K562 (cell line): ENCODE measurements around the gene HPN. TPM values are rescaled to one million over a fixed set of nuclear protein-coding genes. Genes with fewer than 3 reads are reported as not detected.
A peak's percentile ranks its signal among the peaks of the same experiment; 100 is the strongest.

Experiments
- PHF21A ChIP-seq: fragments of 450-650 bp; IDR thresholded peaks from 2 replicates; pipeline ENCODE4 v1.6.1; 2017; ENCODE audit warnings: low read depth, borderline replicate concordance
- RBBP5 ChIP-seq: fragments of 200-600 bp; sonication (generic); IDR thresholded peaks from 2 replicates; pipeline ENCODE4 v1.6.1; 2012; ENCODE audit warnings: borderline replicate concordance, mild to moderate bottlenecking, low read length, control low read depth, inconsistent platforms; ENCODE audit not compliant: insufficient read depth, poor library complexity, severe bottlenecking
- SMARCE1 ChIP-seq: fragments of 450-650 bp; IDR thresholded peaks from 2 replicates; pipeline ENCODE4 v1.7.1; 2016; ENCODE audit warnings: mild to moderate bottlenecking
- ZBTB40 ChIP-seq, 2 experiments: fragments of 450-650 bp in 1 of 2; sonication (generic) in 1 of 2; formaldehyde crosslinking in 1 of 2; IDR thresholded peaks; 2 replicates each; pipeline versions ENCODE4 v1.7.1 to v1.9.0; 2016 to 2022; ENCODE audit warnings: inconsistent platforms in 1 of 2, mild to moderate bottlenecking in 1 of 2, missing genetic modification reagents in 1 of 2
- ZNF212 ChIP-seq: fragments of 450-650 bp; formaldehyde crosslinking; IDR thresholded peaks from 2 replicates; pipeline ENCODE4 v1.4.0; 2020; ENCODE audit warnings: mild to moderate bottlenecking
- ZNF512 ChIP-seq: IDR thresholded peaks from 2 replicates; pipeline ENCODE4 v1.6.1; 2016; ENCODE audit warnings: missing genetic modification characterization, missing compliant biosample characterization
- ZNF586 ChIP-seq: fragments of 450-650 bp; formaldehyde crosslinking; conservative IDR thresholded peaks from 2 replicates; pipeline ENCODE4 v1.4.0; 2020; ENCODE audit warnings: mild to moderate bottlenecking, moderate library complexity
- polyA plus RNA-seq, 8 experiments: library from polyadenylated mRNA; depleted of rRNA in 4 of 8; stranded (reverse) in 5 of 8; unstranded in 3 of 8; fragments of >200 nt; fragmentation: Nextera tagmentation in 2 of 8; fragmentation: Illumina TruSeq in 1 of 8; extraction: Ambion mirVana in 2 of 8; extraction: Trizol in 1 of 8; gene quantifications; 2 replicates each; pipeline versions ENCODE4 v1.2.1 to v1.2.3, GENCODE V29; 2011 to 2014; ENCODE audit warnings: inconsistent platforms in 1 of 8, missing spikeins in 1 of 8
- total RNA-seq, 7 experiments: library from RNA; depleted of rRNA in 6 of 7; stranded (reverse); fragments of >200 nt in 6 of 7; fragmentation: Illumina TruSeq in 2 of 7; extraction: Trizol in 2 of 7; gene quantifications; 2 replicates each; pipeline versions ENCODE4 v1.2.1 to v1.2.3, GENCODE V29; 2011 to 2021; ENCODE audit warnings: low replicate concordance in 1 of 7

HPN gene
- total and polyA plus RNA-seq, 9 of the 15 experiments (the other 6 are each of a cell fraction or from before 2014, with no cell fraction given): 0.10 to 0.20 TPM; not detected in 7

GRCh38 chr19:35031072-35031881 is 10.2 kb upstream of the HPN start (continued):
- peak; percentile 18; the same call in 1 of the 2 replicates for TF ChIP-seq ZBTB40 (IDR thresholded peaks at IDR 0.05)
- no peak for TF ChIP-seq ZBTB40 (CRISPR knock-in tag; IDR thresholded peaks at IDR 0.05)
- peak; percentile 7 for TF ChIP-seq RBBP5
- TF ChIP-seq PHF21A: 0 out of 2 replicates have a peak, but pooled peaks have one; percentile 45
- TF ChIP-seq SMARCE1: peak; percentile 23; the same call in 1 of the 2 replicates
- TF ChIP-seq ZNF586 (CRISPR knock-in tag): no peak
- peak; percentile 34; the same call in 1 of the 2 replicates for TF ChIP-seq ZNF512 (tag)
- no peak for TF ChIP-seq ZNF212 (CRISPR knock-in tag)
